Measurements from ENCODE around the gene UMODL1. TPM values are rescaled to one million over a fixed set of nuclear protein-coding genes. Genes with fewer than 3 reads are reported as not detected.

Gene UMODL1
- total RNA-seq, 1 experiment from 2014 or later: not detected

DNA sequence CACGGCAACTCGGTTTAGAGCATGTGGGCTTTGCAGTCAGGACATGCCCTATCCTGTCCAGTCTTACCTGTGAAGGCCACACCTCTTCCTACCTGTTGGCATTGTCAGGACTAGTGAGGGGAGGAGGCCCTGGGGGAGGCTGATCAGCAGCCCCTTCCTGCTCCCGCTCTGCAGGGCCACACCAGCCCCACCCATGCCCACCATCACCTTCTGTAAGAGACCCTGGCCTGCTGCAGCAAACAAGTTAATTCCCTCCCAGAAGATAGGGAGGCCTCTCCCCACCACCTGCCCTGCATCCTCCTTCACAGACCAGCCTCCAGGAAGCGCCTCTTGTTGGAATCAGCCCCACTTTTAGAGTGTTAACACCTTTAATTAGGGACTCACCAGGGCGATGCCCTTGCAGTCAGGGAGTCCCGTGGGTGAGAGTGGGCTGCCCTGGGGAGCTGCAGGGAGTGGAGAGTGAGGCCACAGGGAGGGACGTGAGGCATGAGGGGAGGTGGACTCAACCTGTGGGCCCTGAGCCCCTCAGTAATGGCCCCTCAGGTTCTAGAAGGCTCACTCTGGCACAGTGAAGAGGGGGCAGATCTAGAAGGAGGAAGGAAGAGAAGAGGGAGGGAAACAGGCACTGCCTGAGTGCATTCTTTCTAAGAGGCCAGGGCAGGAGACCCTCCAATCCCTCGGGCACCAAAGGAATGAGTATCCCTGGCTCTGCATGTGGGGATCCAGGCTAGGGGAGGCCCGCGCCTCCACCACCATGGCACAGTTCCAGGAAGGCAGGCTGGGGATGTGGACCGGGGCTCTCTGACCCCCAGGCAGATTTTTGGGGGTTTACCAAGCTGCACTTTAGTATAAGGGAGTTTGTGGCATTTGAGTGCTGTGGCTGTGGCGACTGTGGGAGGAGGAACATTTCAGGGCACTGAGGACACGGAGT lies 8.2 kb downstream of the UMODL1 start:
- DNase-seq (ENCODE audit: extremely low read depth, low read depth): no peak

DNA sequence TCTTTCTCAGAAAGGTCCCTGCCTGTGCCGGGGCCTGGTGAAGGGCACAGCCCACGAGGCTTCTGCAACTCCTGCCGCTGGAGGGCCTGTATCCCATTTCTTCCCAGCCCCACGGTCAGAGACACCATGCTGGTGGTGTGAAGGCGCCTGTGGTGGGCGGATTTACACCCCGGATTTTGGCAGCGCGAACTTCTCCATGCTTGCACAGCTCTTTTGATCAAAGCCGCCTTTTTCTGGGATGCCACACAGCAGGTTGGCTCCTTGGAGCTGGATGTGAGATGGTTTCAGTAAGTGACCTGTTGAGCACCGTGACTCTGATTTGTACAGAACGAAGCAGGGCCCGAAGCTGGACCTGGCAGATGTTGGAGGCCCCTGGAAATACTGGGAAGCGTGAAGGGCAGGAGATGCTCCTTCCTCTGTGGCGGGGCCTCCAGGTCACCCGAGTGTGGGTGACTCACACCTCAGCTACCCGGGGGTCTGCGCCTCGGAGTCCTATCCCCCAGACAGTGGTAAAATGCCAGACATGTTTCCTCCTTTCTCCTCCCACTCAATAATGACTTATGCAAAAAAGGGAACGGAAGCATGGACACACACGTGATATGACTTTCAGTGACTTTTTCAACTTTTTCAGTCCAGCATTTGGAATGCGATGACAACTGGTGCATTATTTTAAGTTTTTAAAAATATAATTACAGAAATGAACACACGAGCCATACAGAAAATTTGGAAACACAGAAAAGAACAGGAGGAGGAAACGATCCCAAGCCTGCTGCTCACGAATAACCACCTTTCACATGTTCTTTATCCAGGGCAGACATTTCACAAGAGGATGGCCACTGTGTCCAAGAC lies 9.0 kb downstream of the UMODL1 start:
- DNase-seq (ENCODE audit: extremely low read depth, low read depth): no peak

DNA sequence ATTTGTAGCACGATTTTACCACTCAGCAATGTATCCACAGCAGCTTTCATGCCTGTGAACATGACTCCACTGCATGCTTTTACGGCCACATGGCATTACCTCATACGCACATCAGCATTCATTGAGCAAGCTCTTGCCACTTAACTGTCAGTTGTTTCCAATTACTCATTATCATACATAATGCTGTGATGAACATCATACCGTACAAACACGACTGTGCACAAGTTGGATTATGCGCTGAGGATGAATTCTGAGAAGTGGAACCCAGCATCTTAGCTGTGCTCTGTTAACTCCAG lies 9.6 kb downstream of the UMODL1 start:
- no peak for DNase-seq (ENCODE audit: extremely low read depth, low read depth)

DNA sequence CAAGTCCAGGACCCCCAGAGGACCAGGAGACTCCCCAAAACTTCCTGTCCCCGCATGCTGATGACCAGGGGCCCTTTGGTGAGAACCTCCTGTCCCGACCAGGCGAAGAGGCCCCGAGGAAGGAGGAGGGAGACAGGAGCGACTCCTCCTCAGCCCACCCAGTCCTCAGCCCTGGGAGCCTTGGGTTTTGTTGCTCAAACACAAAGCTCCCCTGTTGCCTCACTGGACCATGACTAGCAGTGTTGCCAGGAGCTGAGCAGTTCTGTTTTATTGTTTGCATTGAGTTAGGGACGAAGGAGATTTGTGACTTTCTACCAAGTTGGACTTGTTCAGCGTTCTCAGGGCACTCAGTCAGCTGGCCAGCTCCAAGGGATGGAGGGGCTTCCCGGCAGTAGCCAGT lies 10.0 kb downstream of the UMODL1 start:
- DNase-seq (ENCODE audit: extremely low read depth, low read depth): no peak

DNA sequence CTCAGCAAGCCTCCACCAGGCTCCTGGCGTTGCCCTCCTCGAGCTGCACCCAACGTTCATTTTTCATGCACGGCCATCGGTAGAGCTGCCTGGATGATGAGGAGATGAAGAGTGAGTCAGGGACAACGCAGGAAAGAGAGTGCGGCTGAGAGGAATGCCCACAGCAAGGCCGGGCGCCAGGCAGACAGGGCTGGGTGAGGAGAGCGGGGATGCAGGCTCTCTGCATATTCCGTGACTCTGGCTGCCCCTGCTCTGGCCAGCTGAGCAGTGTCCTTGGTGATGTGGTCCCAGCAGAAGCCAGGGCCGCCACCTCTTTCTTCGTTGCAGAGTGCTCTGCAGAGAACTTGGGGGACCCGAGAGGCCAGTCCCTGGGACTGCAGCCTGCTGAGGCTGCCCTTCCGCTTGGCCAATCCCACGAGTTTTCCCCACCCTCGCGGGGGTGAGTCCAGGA lies 10.8 kb downstream of the UMODL1 start:
- no peak for DNase-seq (ENCODE audit: extremely low read depth, low read depth)

DNA sequence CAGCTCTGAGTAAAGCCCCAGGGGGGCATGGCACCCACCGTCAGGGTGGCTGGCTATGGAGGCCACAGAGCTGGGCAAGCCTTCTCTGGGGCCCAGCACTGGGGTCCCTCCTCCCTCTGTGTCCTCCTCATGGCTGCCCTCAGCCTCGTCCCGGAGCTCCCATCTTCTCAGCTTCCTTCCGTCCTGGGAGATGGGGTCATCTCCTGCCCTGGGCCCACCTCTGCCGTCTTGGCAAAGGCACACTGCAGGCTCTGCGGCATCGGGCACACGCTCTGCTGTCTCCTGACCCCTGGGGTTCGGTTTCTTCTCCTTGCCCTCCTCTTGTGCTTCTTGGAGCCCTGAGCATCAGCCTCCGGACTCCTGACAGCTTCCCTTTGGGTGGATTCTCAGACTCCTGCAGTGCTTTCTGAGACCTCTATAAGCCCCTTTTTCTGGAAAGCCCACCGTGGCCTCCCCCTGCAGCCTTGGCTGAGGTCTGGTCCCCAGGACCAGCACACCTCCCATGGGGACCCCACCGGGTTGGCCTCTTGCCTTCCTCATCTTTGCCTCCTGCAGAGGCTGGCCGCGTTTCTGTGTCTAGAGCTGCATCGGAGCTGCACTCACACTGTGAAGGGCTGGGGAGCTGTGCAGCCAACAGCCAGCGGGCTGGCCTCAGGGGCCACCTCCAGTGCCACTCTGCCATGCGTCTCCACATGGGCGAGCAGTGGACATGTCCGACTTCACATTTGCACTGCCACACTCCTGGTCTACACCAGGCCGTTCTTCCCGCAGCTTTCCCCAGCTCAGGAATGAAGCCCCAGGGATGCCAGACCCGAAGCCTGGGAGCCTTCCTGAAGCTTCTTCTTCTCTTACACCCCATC lies 11.6 kb downstream of the UMODL1 start:
- no peak for DNase-seq (ENCODE audit: extremely low read depth, low read depth)

DNA sequence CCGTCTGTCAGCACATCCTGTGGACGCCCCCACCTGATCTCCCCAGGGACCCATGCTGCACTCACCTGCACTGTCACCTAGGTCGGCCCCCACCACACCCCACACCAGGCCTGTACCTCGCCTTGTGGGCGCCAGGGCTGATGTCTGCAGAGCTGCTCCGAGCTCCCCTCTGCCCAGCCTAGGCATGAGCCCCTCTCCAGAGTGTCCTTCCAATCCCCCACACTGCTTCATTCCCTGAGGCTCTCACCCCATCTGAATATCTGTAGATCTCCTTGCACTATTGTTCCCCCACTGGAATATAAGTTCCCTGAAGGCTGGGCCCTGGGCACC lies 12.2 kb downstream of the UMODL1 start:
- no peak for DNase-seq (ENCODE audit: extremely low read depth, low read depth)

DNA sequence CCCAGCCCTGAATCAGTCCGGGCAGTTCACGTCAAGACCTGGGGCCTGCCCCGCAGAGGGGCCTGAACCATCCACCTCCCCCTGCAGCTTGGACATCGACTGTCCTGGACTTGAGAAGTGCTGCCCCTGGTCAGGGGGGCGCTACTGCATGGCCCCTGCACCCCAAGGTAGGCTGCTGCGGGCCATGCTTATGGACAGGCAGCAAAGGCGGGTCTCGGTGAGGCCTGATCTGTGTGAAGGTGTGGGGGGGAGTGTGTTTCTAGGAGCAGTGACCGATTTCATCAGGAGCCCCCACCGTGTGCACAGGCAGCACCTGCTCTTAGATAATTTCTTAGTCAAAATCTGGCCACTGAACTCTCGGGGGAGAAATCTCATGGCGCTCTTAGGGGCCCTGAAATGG lies 13.0 kb downstream of the UMODL1 start:
- no peak for DNase-seq (ENCODE audit: extremely low read depth, low read depth)

DNA sequence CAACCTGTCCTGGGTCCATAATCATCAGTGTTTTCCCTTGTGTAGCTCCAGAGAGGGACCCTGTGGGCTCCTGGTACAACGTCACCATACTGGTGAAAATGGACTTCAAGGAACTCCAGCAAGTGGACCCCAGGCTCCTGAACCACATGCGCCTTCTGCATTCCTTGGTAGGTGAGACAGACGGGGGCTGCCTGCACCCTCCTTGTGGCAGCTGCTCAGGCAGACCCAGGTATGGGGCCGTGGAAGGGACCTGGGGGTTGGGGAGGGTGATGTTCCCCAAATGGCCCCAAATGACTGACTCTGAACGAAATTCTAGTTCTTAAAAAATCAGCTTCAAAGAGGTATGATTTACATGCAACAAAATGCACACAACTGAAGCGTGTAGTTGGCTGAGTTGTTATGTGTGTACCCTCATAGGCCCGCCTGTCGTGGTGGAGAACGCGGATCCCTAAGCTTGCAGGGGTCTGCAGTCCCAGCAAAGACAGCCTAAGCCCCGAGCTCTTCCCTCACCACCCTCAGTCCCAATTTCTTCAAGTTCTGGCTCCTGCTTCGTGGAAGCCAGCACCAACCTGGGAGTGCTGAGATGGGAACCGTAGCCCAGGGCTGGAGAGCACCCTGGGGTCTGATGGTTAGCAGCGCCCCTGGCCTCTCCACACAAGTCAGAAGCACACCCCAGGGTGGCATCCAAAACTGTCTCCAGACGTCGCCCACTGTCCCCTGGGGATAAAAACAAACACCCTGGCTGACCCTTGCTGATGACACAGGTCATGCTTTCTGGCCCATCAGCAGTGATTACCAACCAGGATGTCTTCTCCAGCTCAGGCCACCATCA lies 14.3 kb downstream of the UMODL1 start:
- DNase-seq (ENCODE audit: extremely low read depth, low read depth): no peak

DNA sequence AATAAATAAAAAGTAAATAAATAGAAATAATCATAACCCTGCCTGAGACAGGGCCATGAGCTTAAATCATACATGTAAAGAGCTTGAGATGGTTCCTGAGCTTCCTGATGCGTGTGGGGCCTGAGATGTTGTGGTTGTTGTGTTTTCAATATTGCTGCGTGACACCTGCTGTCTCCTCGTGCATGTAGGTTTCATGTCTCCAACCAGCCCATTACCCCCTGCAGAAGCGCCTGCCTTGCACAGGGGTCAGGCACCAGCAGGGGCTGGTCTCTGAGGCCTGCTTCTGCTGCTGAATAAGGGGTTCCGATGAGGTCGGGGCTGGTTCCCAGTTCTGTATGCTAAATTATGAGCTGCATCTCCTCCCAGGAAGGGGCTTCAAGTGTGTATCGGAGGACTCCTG lies 15.9 kb downstream of the UMODL1 start:
- no peak for DNase-seq (ENCODE audit: extremely low read depth, low read depth)

DNA sequence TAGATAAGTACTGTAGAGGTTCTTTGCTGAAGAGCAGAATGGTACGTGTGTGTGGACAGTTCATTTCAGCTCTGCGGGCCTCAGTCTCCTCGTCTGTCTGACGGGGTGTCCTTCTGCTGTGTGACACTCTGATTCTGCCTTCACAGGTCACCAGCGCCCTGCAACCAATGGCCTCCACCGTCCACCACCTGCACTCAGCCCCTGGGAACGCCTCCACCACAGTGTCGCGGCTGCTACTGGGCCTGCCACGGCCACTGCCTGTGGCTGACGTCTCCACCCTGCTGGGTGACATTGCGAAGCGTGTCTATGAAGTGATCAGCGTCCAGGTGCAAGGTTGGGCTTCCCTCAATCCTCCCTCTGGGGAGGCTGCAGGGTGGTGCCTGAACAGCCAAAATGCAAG lies 17.0 kb downstream of the UMODL1 start:
- DNase-seq (ENCODE audit: extremely low read depth, low read depth): no peak

DNA sequence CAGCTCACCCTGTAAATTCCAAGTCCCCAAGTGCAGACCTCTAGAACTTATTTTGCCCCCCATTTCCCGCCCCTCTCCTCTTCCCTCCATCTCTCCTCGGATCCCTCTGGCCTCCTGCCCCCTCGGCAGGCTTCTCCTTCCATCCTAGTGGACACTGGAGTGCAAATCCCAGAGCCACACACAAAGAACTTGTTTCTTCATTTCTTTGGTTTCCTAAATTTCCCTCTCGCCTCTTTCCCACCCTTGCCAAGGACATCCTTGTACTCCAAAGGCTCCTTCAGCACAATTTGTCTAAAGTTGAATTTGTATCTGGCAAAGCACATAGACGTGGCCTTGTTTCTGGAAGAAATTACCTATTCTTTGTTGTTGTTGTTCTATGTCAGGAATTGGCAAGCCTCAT lies 17.5 kb downstream of the UMODL1 start:
- no peak for DNase-seq (ENCODE audit: extremely low read depth, low read depth)

DNA sequence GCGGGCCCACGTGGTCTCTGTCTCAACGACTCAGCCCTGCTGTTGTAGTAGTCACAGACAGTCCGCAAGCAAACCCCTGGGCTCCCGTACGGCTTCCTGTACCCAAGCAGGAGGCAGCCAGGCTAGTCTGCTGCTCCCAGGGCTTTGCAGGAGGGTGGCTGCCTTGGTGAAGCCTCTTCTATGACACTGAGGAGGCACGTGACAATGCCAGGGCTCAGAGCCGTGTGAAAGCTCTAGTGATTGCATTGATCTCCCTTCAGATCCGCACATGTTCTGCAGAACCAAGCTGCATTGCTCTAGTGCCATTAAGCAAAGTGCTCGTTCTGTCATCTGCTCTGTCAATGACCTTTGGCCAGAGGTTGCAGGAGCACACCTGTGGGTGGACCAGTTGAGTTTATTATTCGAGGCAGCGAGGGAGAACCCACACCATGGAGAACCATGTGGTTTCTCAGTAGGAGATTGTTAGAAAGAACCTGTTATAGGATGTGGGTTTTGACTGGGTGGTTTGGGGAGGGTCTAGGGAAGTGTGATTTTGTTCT lies 18.0 kb downstream of the UMODL1 start:
- no peak for DNase-seq (ENCODE audit: extremely low read depth, low read depth)

DNA sequence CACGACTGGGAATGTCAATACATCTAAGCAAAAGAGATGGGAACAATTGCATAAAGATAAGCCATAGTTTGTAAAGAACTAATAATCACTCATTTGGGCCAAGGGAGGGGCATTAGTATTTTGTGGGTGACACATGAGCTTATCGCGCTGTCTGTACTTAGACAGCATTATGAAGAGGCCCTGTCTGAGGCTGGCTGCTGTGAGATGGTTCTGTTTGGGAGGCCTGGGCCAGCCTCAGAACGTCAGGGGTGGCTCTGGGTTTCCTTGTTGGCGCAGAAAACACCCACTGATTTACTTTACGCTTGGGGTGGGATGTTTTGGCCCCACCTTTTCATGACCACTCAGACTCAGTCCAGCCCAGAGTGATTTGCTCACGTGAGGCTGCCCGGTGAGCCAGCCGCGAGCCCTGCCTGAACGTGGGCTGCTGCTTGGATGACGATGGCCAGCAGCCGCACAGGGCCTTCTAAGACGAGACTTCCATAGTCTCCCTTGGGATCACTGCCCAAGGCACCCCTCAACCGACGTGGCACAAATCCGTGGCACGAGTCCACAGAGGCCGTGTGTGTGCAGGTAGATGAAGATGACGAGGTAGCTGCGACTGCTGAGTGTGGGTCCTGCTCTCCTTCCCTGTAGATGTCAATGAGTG lies 18.7 kb downstream of the UMODL1 start:
- no peak for DNase-seq (ENCODE audit: extremely low read depth, low read depth)

DNA sequence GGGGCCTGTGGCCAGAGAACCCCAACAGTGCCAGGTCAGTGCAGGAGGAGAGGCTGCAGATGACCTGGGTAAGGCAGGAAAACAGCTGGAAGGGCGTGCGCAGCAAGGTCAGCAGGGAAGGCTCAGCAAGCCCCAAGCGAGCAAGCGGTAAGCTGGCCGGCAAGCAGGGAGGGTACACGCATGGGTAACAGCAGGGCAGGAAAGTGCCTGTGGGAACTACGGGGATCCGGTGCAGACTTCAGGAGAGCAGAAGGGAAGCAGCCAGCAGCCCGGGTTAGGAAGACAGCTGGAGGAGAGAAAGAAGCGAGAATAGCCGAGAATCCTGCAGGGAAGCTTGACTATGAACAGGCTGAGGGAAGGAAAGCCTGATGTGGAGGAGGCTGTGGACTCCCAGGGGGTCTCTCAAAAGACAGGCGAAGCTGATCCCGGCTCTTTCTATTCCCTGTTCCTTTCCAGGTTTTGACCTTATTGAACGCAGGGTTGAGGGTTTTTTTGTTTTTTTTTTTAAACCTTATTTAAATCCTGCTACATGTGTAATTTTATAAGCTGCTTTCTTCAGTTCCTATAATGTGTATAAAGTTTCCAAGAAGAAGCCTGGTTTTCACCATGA lies 20.9 kb downstream of the UMODL1 start:
- DNase-seq (ENCODE audit: extremely low read depth, low read depth): no peak

DNA sequence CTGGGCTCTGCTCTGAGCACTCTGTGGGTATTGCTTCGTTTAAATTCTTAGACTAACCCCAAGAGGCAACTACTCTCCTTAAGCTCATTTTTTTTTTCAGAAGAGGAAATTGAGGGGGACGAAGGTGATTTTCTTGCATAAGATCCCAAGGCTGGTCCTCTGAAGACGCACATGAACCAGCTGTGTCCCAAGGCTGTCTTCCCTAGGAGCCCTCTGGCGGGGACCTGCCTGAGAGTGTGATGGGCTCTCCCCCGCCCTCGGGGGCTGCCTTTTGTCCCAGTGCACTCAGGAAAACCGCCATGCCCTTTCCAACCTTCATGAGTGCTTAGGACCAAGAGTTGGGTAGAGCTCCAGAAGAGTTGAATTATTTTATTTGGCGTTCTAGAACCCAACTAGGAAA lies 21.7 kb downstream of the UMODL1 start:
- no peak for DNase-seq (ENCODE audit: extremely low read depth, low read depth)

DNA sequence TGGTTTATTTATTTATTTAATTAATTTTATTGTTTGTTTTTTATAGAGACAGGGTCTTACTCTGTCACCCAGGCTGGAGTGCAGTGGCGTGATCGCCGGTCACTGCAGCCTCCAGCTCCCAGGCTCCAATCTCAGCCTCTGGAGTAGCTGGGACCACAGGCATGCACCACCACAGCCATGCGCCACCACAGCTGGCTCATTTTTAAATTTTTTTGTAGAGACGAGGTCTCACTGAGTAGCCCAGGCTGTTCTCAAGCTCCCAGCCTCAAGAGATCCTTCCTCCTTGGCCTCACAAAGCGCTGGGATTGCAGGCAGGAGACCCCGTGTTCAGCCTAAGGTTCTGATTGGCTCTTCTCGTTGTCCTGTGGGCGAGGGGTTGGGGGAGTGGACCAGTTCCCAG lies 22.1 kb downstream of the UMODL1 start:
- no peak for DNase-seq (ENCODE audit: extremely low read depth, low read depth)

DNA sequence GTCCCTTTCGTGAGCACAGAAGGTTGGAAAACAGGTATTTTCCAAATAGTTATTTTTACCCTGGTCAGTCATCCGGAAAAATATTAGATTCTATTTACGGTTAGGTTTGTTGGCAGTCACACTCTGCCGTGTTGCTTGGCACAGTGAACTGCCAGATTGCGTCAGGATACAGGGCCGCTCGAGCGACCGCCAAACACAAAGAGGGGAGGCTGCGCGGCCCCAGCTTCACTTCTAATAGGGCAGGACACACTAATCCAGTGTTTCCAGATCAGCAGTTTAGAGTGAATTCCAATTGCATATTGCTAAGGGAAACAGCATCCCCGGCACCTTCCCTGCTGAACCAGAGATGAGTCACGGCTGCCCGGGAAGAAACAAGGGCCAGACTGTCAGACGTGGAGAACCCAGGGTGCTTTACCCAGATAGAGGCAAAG lies 22.9 kb downstream of the UMODL1 start:
- no peak for DNase-seq (ENCODE audit: extremely low read depth, low read depth)

DNA sequence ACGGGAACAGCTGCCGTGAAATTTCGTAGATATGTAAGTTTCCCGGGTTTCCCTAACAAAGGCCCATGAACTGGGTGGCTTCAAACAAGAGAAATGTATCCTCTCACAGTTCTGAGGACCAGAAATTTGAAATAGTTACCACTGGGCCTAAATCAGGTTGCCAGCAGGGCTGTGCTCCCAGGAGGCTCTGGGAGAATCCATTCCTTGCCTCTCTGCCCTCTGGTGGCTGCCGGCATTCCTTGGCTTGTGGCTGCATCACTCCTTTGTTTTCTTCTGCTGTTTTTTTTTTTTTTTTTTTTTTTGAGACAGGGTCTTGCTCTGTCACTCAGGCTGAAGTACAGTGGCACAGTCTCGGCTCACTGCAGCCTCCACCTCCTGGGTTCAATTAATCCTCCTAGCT lies 23.7 kb downstream of the UMODL1 start:
- no peak for DNase-seq (ENCODE audit: extremely low read depth, low read depth)

All from NCI-H460 (cell line).